ENCODE measurements around the gene DYNC1I2.

GRCh38 chr2:171726847-171727450 lies 39.7 kb downstream of the DYNC1I2 start:
- TF ChIP-seq POLR2A (IDR thresholded peaks at IDR 0.05) (no peak), CTCF (IDR thresholded peaks at IDR 0.05 in 8 of 11, conservative IDR thresholded peaks at IDR 0.05 in 3 of 11) (no peak)
